SKM-1 treated with dmso at 0.1 percent for 144 hours (cell line): ENCODE results near the gene FKBP11.
"Not testable (repeated sequence)": the region's sequence is repeated elsewhere in the genome, so short reads cannot be mapped to it uniquely, and the experiment has no call there.

Experiments
- DNase-seq: peaks from one replicate; lab custom pipeline; 2025; ENCODE audit not compliant: unreplicated experiment; lab: John Stamatoyannopoulos, UW

Gene FKBP11

GRCh38 chr12:48917857-48918537 lies 7.3 kb downstream of the FKBP11 start:
- DNase-seq, result no peak

- no peak for DNase-seq
These were observed 15.1 kb downstream of the FKBP11 start for GRCh38 chr12:48910196-48910595.

GRCh38 chr12:48909698-48910097 lies 15.6 kb downstream of the FKBP11 start:
- DNase-seq, result not testable (repeated sequence)

GRCh38 chr12:48907245-48907644 lies 18.0 kb downstream of the FKBP11 start:
- DNase-seq, result no peak

- DNase-seq, result peak; percentile 57
These were observed 21.3 kb downstream of the FKBP11 start for GRCh38 chr12:48903982-48904411.

GRCh38 chr12:48903363-48903981 lies 21.8 kb downstream of the FKBP11 start:
- DNase-seq, result no peak

GRCh38 chr12:48901278-48901677 lies 24.0 kb downstream of the FKBP11 start:
- DNase-seq, result no peak

GRCh38 chr12:48899651-48900050 lies 25.6 kb downstream of the FKBP11 start:
- DNase-seq, result no peak

GRCh38 chr12:48894271-48894670 lies 31.0 kb downstream of the FKBP11 start:
- no peak for DNase-seq

GRCh38 chr12:48890657-48891418 lies 34.5 kb downstream of the FKBP11 start:
- DNase-seq, result peak; percentile 36

- no peak for DNase-seq
These were observed 35.6 kb downstream of the FKBP11 start for GRCh38 chr12:48889679-48890078.

GRCh38 chr12:48883305-48884161 lies 41.8 kb downstream of the FKBP11 start:
- DNase-seq, result no peak

- DNase-seq, result no peak
These were observed 42.4 kb downstream of the FKBP11 start for GRCh38 chr12:48882972-48883304.

GRCh38 chr12:48882315-48882687 lies 43.0 kb downstream of the FKBP11 start:
- no peak for DNase-seq

GRCh38 chr12:48881686-48882314 lies 43.5 kb downstream of the FKBP11 start:
- DNase-seq, result no peak

- DNase-seq, result no peak
These were observed 44.6 kb downstream of the FKBP11 start for GRCh38 chr12:48880647-48881046.

- DNase-seq, result no peak
These were observed 46.7 kb downstream of the FKBP11 start for GRCh38 chr12:48878548-48878947.

GRCh38 chr12:48875944-48876515 lies 49.3 kb downstream of the FKBP11 start:
- no peak for DNase-seq

- DNase-seq, result not testable (repeated sequence)
These were observed 51.8 kb downstream of the FKBP11 start for GRCh38 chr12:48873534-48873933.

GRCh38 chr12:48873096-48873495 lies 52.2 kb downstream of the FKBP11 start:
- no peak for DNase-seq
